NT2/D1 (cell line): Measurements from ENCODE around the gene NYNRIN.

Source experiments
- SUZ12 ChIP-seq: IDR thresholded peaks from 2 replicates; pipeline ENCODE4 v1.6.1; 2011; ENCODE audit not compliant: insufficient read length, insufficient read depth; ENCODE audit errors: extremely low read depth
- YY1 ChIP-seq: IDR thresholded peaks from 2 replicates; pipeline ENCODE4 v1.6.1; 2011; ENCODE audit not compliant: insufficient read length, insufficient read depth
- ZNF274 ChIP-seq: IDR thresholded peaks from 2 replicates; pipeline ENCODE4 v1.6.1; 2011; ENCODE audit warnings: mild to moderate bottlenecking, low read depth, low read length

- TF ChIP-seq ZNF274: no peak
- TF ChIP-seq SUZ12: no peak
- no peak for TF ChIP-seq YY1
Measured at GRCh38 chr14:24369907-24370687, 28.7 kb upstream of the NYNRIN start.
